Astrocyte of the spinal cord (primary cell): ENCODE measurements around the gene GSTA1.
"Not testable (repeated sequence)": the region's sequence is repeated elsewhere in the genome, so short reads cannot be mapped to it uniquely, and the experiment has no call there.

Experiments used
- DNase-seq: peaks from one replicate; pipeline ENCODE4 v3.0.0; 2011; ENCODE audit warnings: low read depth, low spot score
- H3K4me3 ChIP-seq: 2 replicates; pipeline ENCODE4 v1.5.1; 2011; ENCODE audit warnings: low read depth, mild to moderate bottlenecking, low read length, moderate library complexity
- in situ Hi-C: cut with HindIII; loops from 2 replicates; pipeline ENCODE4 v1.10.0; 2017; ENCODE audit warnings: low sequenced_read_pairs
- TF ChIP-seq, protein P1 (sequence below): IDR thresholded peaks from 2 replicates; pipeline ENCODE4 v1.5.1; 2012; ENCODE audit warnings: low read depth, mild to moderate bottlenecking, low read length, inconsistent platforms

The GSTA1 gene

DNA sequence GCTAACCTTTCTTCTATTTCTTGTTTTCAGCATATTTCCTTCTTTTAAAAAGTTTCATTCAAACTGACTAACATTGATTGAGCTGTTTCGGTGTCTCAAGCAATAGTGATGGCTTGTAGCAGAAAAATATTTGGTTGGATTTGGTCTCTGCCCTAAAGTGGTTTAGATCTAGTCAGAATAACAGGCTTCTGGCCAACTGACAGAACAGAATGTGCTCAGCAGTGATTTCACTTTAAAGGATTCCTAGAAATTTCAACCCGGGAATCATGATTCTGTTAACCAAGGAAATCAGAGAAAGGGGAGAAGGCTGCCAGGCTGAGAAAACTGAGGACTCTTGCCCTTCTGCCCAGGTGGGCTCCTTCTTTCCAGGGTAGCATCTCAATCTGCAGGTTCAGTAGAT, 16.6 kb upstream of the GSTA1 start:
- TF ChIP-seq, protein P1, sequence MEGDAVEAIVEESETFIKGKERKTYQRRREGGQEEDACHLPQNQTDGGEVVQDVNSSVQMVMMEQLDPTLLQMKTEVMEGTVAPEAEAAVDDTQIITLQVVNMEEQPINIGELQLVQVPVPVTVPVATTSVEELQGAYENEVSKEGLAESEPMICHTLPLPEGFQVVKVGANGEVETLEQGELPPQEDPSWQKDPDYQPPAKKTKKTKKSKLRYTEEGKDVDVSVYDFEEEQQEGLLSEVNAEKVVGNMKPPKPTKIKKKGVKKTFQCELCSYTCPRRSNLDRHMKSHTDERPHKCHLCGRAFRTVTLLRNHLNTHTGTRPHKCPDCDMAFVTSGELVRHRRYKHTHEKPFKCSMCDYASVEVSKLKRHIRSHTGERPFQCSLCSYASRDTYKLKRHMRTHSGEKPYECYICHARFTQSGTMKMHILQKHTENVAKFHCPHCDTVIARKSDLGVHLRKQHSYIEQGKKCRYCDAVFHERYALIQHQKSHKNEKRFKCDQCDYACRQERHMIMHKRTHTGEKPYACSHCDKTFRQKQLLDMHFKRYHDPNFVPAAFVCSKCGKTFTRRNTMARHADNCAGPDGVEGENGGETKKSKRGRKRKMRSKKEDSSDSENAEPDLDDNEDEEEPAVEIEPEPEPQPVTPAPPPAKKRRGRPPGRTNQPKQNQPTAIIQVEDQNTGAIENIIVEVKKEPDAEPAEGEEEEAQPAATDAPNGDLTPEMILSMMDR: no peak
- H3K4me3 ChIP-seq: no peak overlapping the region
- in situ Hi-C loops: no loop called here
- peak; percentile 18 for DNase-seq

DNA sequence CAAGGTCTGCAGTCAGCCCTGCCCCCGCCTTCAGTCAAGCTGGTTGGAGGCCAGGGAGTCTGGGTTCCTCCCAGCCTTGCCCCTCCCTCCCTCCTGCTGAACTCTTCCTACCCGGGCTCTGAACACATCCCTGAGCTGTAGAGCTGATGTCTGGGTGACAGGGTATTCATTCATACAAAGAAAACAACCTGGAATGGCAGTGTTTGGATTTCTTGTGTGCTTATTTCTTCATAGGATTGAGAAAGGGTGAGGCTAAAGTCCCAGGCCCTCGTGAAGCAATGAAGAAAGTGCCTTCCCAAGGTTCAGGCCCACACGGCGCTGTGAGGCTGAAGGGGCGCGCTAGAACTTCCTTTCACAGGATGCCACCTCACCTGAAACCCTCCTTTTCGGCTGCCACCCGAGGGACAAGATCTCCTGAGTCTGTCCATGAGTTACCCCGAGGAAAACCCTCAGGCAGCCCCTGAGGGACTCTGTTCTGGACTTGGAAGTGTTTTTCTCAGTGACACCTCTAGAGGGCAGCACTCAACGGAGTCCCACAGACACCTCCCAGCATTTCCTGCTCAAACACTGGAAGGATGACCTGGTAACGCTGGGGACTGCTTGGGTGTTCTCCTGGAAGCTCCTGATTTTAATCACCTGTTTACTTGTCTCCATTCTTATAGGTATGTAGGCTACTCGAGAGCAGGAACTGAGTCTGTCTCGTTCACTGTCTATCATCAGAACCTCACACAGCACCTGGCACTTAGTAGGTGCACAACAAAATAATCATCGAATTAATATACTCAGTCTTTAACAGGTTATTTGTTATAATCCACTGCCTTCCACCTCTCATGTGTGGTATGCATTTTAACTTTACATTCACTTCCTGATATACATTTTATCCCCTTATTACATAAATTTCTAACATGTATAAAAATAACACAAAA, 11.8 kb upstream of the GSTA1 start:
- TF ChIP-seq, protein P1: peak; percentile 74
- in situ Hi-C loops: no loop called here
- peak; percentile 42 for DNase-seq
- no peak overlapping the region for H3K4me3 ChIP-seq

DNA sequence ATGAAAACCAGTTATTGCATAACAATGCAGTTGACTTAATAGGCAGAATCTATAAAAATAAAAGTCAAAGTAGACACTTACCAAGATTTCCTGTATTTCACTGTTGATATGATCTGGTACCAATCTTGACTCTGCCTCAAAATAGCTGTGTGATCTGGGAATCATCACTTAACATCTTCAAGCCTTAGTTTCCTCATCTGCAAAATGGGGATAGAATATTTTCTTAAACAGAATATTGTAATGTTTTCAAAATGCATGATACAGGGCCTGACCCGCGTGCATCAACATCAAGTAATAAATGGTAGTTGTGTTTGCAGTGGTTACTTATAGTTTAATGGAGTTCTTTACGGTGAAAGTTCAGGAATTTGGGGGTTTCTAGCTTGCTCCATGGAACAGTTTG, 10.9 kb upstream of the GSTA1 start:
- in situ Hi-C loops: not testable (repeated sequence)

DNA sequence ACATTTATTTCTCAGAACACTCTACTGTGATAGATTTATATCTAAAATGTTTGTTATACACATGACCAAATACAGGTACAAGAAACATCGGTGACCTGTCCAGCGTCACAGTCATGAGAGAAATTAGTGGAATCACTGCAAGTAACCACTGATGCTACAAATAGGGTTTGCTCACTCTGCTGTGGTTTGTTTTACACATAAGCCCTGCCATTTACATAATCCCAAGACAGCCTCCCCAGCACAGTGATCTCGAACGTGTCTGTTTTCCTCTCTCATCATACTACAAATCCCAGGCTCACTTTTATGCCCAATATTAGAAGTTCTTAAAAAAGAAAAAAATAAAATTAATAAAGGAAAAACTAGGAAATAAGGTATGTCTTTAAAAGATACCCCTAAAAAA, 6.2 kb upstream of the GSTA1 start:
- H3K4me3 ChIP-seq, DNase-seq, in situ Hi-C loops: not testable (repeated sequence)

More for the DNA sequence above, 10.9 kb upstream of the GSTA1 start:
- not testable (repeated sequence) for H3K4me3 ChIP-seq, DNase-seq

DNA sequence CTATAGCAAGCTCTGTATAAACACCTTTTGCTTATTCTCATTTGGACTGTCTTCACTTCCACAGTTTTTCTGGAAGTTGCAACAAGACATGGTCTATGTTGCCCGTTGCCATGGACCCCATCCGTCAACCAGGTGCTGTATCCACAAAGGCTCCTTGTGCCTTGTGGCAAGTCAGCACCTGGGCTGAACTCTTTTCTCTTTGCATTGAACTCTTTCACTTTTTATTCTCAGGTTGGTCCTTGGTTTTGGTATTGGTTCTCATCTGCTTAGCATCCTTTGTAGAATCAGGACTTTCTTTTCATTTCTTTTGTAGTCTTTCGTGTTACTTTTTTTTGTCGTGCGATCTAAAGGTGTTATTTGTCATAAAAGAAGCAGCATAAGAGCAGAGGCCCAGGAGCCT, 5.0 kb upstream of the GSTA1 start:
- H3K4me3 ChIP-seq: no peak overlapping the region
- in situ Hi-C loops: no loop called here
- no peak for DNase-seq
- TF ChIP-seq, protein P1: no peak

DNA sequence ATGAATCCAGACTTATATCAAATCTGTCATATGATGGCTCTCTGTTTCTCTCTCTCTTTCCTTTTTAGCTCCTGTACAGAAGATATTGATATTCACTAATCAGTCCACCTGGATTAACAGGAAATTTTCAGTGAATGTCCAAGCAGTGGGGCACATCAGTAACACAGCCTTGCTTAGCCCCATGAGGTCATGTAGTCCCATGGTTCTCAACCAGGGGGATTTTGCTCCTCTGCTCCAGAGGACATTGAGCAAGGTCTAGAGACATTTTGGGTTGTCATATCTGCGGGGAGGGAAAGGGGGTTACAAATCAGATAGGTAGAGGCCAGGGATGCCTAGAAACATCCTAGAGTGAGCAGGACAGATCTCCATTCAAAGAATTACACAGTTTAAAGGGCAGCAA, 810 bp downstream of the GSTA1 start:
- no peak for DNase-seq
- no peak overlapping the region for H3K4me3 ChIP-seq
- in situ Hi-C loops: no loop called here
- TF ChIP-seq, protein P1: no peak

DNA sequence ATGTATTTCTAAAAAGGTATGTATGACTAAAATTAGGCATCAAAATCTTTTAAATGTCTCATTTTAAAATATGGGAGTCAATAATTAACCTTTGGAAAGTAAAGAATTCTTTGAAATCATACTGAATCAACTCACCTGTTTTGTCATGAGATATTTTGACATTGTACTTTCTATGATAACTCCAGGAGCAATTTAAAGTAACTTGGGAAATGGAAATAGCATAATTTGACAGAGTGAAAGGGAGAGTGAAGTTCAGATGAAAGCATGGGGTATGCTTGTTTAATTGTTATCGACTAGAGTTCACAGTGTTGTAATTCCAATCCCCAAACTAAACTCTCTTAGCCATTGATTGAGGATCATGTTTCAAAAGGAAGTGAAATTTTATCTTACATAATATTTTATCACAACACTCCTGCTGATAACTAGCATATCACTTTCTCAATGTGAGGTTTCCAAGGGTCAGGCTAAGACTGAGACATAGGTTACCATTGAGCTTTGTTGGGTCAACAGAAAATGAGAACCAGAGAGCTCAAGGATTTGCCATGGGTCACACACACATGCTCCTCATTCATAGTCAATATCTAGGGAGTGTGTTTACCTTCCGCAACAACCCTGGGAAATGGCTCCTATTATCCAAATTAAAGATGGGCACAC, 2.3 kb downstream of the GSTA1 start:
- in situ Hi-C loops: no loop called here
- TF ChIP-seq, protein P1: no peak
- H3K4me3 ChIP-seq: no peak overlapping the region
- no peak for DNase-seq

DNA sequence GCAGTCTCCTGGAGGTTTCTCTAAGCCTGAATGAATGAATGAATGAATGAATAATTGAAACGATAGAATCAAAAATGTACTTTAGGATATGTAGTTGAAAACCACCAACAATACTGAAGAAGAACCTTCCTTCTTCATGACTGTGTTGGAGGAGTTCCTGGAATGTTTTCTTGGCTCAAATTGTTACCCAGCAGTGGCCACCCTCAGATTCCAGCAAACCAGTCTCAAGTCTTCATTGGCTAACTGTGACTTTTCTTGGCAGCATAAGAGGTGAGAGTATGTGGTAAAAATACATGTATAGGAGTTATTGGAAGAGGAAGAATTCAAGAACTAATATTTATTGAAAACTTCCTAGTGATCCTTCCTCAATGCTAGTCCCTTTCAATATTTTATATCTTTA, 4.3 kb downstream of the GSTA1 start:
- in situ Hi-C loops, H3K4me3 ChIP-seq: not testable (repeated sequence)
- DNase-seq: peak; percentile 58

DNA sequence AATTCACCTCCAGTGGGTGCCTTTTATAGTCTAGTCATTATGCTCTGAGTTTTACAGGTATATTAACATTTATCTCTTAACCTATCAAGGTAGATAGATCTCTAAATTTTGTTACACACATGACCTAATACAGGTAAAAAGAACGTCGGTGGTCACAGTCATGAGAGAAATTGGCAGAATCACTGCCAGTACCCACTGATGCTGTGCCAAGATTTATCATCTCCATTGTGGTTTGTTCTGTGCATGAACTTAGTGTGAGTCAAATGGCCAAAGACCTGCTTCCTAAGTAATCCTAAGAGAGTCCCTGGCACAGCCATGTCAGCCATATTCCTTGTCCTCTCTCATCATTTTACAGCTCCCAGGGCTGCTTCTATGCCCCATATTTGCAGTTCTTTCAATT, 9.2 kb downstream of the GSTA1 start:
- H3K4me3 ChIP-seq, in situ Hi-C loops, DNase-seq: not testable (repeated sequence)
